SK-N-SH (cell line): ENCODE data around the gene ABRACL. TPM values are rescaled to one million over a fixed set of nuclear protein-coding genes. Genes with fewer than 3 reads are reported as not detected.

Experiments used
- CTCF ChIA-PET: fragments of 300-600, 350-600 bp; formaldehyde crosslinking; extraction: SDS; loops from one replicate; lab custom pipeline; 2021; lab: Yijun Ruan, JAX
- POLR2A ChIA-PET: fragments of 350-600 bp; sonication (Branson Sonifier 250); formaldehyde crosslinking; extraction: SDS; loops from one replicate; lab custom pipeline; 2020; ENCODE audit warnings: antibody characterized with exemption, inconsistent platforms; lab: Yijun Ruan, JAX
- DNase-seq: peaks from one replicate; pipeline ENCODE4 v3.0.0; 2012
- H2AFZ ChIP-seq: fragments of 200-600 bp; sonication (generic); 2 replicates; pipeline ENCODE4 v1.8.1; 2016; ENCODE audit warnings: antibody characterized with exemption, mild to moderate bottlenecking, low read depth
- H3F3A ChIP-seq: fragments of 200-600 bp; sonication (generic); replicated peaks from 2 replicates; pipeline ENCODE3; 2016; ENCODE audit warnings: antibody characterized with exemption, mild to moderate bottlenecking; ENCODE audit not compliant: insufficient read depth
- H3K27ac ChIP-seq, 2 experiments: fragments of 200-500 bp in 1 of 2; fragments of 200-600 bp in 1 of 2; sonication (Bioruptor generic) in 1 of 2; sonication (generic), shearing (Covaris generic) in 1 of 2; 2 replicates each; pipeline versions ENCODE4 v1.5.1 to v1.6.1; 2014 to 2016; ENCODE audit warnings: low read depth in 2 of 2, inconsistent platforms in 1 of 2, low read length in 1 of 2, mild to moderate bottlenecking in 1 of 2, mixed read lengths in 1 of 2
- H3K27me3 ChIP-seq: fragments of 200-600 bp; sonication (generic), shearing (Covaris generic); 2 replicates; pipeline ENCODE4 v1.6.1; 2016; ENCODE audit warnings: mixed run types; ENCODE audit not compliant: insufficient read depth
- H3K36me3 ChIP-seq, 2 experiments: fragments of 200-500 bp in 1 of 2; fragments of 200-600 bp in 1 of 2; sonication (Bioruptor generic) in 1 of 2; sonication (generic) in 1 of 2; replicated peaks in 1 of 2; 2 replicates each; pipeline versions ENCODE3 to v1.5.1; 2014 to 2016; ENCODE audit warnings: low read length in 1 of 2, mild to moderate bottlenecking in 1 of 2; ENCODE audit not compliant: insufficient read depth in 2 of 2, control insufficient read depth in 1 of 2
- H3K4me1 ChIP-seq, 2 experiments: fragments of 200-500 bp in 1 of 2; fragments of 200-600 bp in 1 of 2; sonication (Bioruptor generic) in 1 of 2; sonication (generic), shearing (Covaris generic) in 1 of 2; 2 replicates each; pipeline versions ENCODE4 v1.5.1 to v1.6.1; 2014 to 2016; ENCODE audit warnings: low read depth in 1 of 2, low read length in 1 of 2, mixed run types in 1 of 2; ENCODE audit not compliant: insufficient read depth in 2 of 2, control insufficient read depth in 1 of 2
- H3K4me2 ChIP-seq: fragments of 200-600 bp; sonication (generic), shearing (Covaris generic); 2 replicates; pipeline ENCODE4 v1.6.1; 2017; ENCODE audit warnings: mixed run types
- H3K4me3 ChIP-seq, 2 experiments: fragments of 200-500 bp in 1 of 2; fragments of 200-600 bp in 1 of 2; sonication (Bioruptor generic) in 1 of 2; sonication (generic), shearing (Covaris generic) in 1 of 2; 2 replicates each; pipeline versions ENCODE4 v1.5.1 to v1.8.1; 2014 to 2016; ENCODE audit warnings: low read depth in 2 of 2, inconsistent platforms in 1 of 2, low read length in 1 of 2, mild to moderate bottlenecking in 1 of 2, mixed read lengths in 1 of 2, moderate library complexity in 1 of 2
- H3K79me2 ChIP-seq: fragments of 200-600 bp; sonication (generic); 2 replicates; pipeline ENCODE4 v1.8.1; 2017; ENCODE audit warnings: mild to moderate bottlenecking; ENCODE audit not compliant: insufficient read depth
- H3K9ac ChIP-seq: fragments of 200-600 bp; sonication (generic); 2 replicates; pipeline ENCODE4 v1.6.1; 2017; ENCODE audit warnings: mixed run types
- H3K9me2 ChIP-seq: fragments of 200-600 bp; sonication (generic); 2 replicates; pipeline ENCODE4 v1.6.1; 2017; ENCODE audit warnings: mixed run types
- H3K9me3 ChIP-seq: fragments of 200-600 bp; sonication (generic); 2 replicates; pipeline ENCODE4 v1.6.1; 2017; ENCODE audit warnings: mixed run types, mild to moderate bottlenecking, moderate library complexity
- H4K20me1 ChIP-seq: fragments of 200-600 bp; sonication (generic); 2 replicates; pipeline ENCODE4 v1.6.1; 2017; ENCODE audit warnings: mild to moderate bottlenecking, mixed run types; ENCODE audit not compliant: insufficient read depth
- EP300 ChIP-seq, 2 experiments: IDR thresholded peaks; 2 replicates each; pipeline versions ENCODE4 v1.4.0 to v1.6.1; 2012; ENCODE audit warnings: borderline replicate concordance in 1 of 2, low read depth in 1 of 2, low read length in 1 of 2
- EZH2phosphoT487 ChIP-seq: fragments of 200-600 bp; sonication (generic); IDR thresholded peaks from 2 replicates; pipeline ENCODE4 v1.6.1; 2017; ENCODE audit warnings: low read depth, mixed run types, mild to moderate bottlenecking, antibody characterized with exemption, moderate library complexity, borderline replicate concordance
- FOSL2 ChIP-seq: IDR thresholded peaks from 2 replicates; pipeline ENCODE4 v1.4.0; 2012; ENCODE audit warnings: low read depth, mild to moderate bottlenecking, moderate library complexity, borderline replicate concordance
- GABPA ChIP-seq: IDR thresholded peaks from 2 replicates; pipeline ENCODE4 v1.4.0; 2012; ENCODE audit warnings: low read depth, mild to moderate bottlenecking
- JUND ChIP-seq: IDR thresholded peaks from 2 replicates; pipeline ENCODE4 v1.4.0; 2012
- NRF1 ChIP-seq: IDR thresholded peaks from 2 replicates; pipeline ENCODE4 v1.6.1; 2012; ENCODE audit warnings: low read depth, mild to moderate bottlenecking, low read length
- RCOR1 ChIP-seq: fragments of 150-350 bp; IDR thresholded peaks from 2 replicates; pipeline ENCODE4 v1.6.1; 2017; ENCODE audit warnings: antibody characterized with exemption, low read length
- RXRA ChIP-seq: IDR thresholded peaks from 2 replicates; pipeline ENCODE4 v1.4.0; 2012; ENCODE audit warnings: low read depth, mild to moderate bottlenecking, borderline replicate concordance
- SMC3 ChIP-seq: IDR thresholded peaks from 2 replicates; pipeline ENCODE4 v1.6.1; 2012; ENCODE audit warnings: low read depth, low read length, improper control_type of control experiment
- TCF12 ChIP-seq: IDR thresholded peaks from 2 replicates; pipeline ENCODE4 v1.4.0; 2012
- TEAD4 ChIP-seq: IDR thresholded peaks from 2 replicates; pipeline ENCODE4 v1.4.0; 2012; ENCODE audit warnings: mild to moderate bottlenecking, borderline replicate concordance; ENCODE audit not compliant: insufficient read depth
- whole genome bisulfite sequencing: methylation state at CpG from one replicate; pipeline ENCODE4 v1.1.6; 2017; ENCODE audit warnings: low lambda C conversion rate; 5-methylcytosine and 5-hydroxymethylcytosine counted together
- polyA plus RNA-seq, 3 experiments: library from polyadenylated mRNA; depleted of rRNA; stranded (reverse); fragments of >200 nt; gene quantifications; 2 replicates each; pipeline ENCODE4 v1.2.3, GENCODE V29; 2012
- TF ChIP-seq, protein P1 (sequence below): fragments of 200-600 bp; sonication (generic); IDR thresholded peaks from 2 replicates; pipeline ENCODE4 v1.6.1; 2017; ENCODE audit warnings: antibody characterized with exemption, mild to moderate bottlenecking, moderate library complexity
- TF ChIP-seq, protein P2 (sequence below): IDR thresholded peaks from 2 replicates; pipeline ENCODE4 v1.4.0; 2012; ENCODE audit warnings: low read depth, borderline replicate concordance
- TF ChIP-seq, protein P3 (sequence below): fragments of 150-350 bp; IDR thresholded peaks from 2 replicates; pipeline ENCODE4 v1.6.1; 2017; ENCODE audit warnings: antibody characterized with exemption, low read length, low read depth, borderline replicate concordance

The ABRACL gene
- polyA plus RNA-seq, 1 of the 3 experiments (the other 2 are of a cell fraction) = 22.9 TPM

DNA sequence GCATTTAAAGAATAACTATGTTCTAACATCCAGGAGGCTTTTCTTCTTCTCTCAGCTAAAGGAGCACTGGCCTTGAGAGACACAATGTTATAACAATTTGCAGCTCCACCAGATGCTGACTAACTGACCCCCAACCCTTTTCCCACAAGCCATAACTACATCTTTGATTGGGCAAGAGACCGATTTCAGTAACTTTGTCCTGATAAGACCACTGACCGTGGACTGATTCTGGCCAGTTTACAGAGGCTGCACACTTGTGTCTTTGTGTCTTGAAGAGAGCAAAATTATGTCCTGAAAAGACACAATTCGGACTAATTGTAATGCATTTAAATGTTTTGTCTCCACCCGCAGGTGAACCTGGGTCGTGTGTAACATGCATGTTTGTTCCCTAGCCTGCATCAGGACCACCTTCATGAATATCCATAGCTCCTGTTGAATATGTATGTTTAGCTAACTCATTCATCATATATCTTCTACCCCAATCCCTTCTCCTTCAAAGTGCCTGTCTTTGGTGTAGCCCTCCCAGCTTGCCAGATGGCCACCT is 22.3 kb downstream of the ABRACL start:
- Histone ChIP-seq H3K79me2 (no peaks in the 10 kb centered on the region), H3K9me2 (no peaks in the 10 kb centered on the region), H3K27ac (no peak overlapping the region), H3F3A (no peaks in the 10 kb centered on the region), H2AFZ (no peak overlapping the region), H3K4me2 (no peak overlapping the region), H3K4me1 (no peaks in the 10 kb centered on the region), H4K20me1 (no peaks in the 10 kb centered on the region), H3K9ac (no peak overlapping the region), H3K9me3 (no peaks in the 10 kb centered on the region), H3K27me3 (no peaks in the 10 kb centered on the region), H3K4me3 (no peak overlapping the region), H3K36me3 (no peaks in the 10 kb centered on the region)
- 12% methylated on average over 5 of the region's 5 CpGs for WGBS
- TF ChIP-seq EZH2phosphoT487 (no peak), GABPA (no peak), RXRA (no peak)
- POLR2A ChIA-PET = no interaction called here
- no peak for DNase-seq
- CTCF ChIA-PET = no interaction called here

DNA sequence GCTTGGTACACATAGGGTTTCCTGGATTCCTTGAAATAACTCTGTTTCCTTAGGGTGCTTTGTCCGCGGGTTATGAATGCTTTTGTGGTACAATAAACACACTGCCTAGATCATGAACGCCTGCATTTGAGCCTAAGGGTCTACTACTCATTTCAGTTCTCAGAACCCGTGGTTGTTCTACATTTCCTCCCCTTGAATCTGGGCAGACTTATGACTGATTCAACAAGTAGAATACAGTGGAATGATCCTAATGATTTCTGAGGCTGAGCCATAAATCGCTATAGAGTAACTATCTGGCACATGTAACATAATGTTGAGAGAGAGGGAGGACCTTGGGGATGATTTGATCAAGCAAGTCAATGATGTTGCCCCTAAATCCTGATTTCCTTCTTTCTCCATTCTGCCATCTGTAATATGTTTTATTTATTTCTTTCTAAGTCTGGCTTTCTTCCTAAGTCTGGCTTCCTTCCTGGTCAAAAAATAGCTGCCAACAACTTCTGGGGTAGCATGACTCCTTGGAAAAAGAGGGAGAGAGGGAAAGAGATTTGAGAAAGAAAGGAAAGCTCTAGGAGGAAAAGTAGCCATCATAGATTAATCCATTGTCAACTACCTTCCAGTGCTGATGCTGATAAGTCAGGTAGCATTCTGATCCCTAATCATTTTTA is 23.0 kb downstream of the ABRACL start:
- H3K4me3 ChIP-seq = no peak overlapping the region
- ChIA-PET CTCF (no interaction called here), POLR2A (no interaction called here)
- H2AFZ ChIP-seq = no peak overlapping the region
- H3F3A ChIP-seq = no peaks in the 10 kb centered on the region
- H4K20me1 ChIP-seq = no peaks in the 10 kb centered on the region
- no peaks in the 10 kb centered on the region for H3K36me3 ChIP-seq
- no peaks in the 10 kb centered on the region for H3K9me3 ChIP-seq
- no peak for TF ChIP-seq TEAD4
- no peak for TF ChIP-seq TCF12
- no peak overlapping the region for H3K27ac ChIP-seq
- H3K4me2 ChIP-seq = no peak overlapping the region
- H3K9me2 ChIP-seq = no peaks in the 10 kb centered on the region
- no peaks in the 10 kb centered on the region for H3K27me3 ChIP-seq
- H3K4me1 ChIP-seq = no peaks in the 10 kb centered on the region
- H3K79me2 ChIP-seq = no peaks in the 10 kb centered on the region
- 44% methylated on average over 5 of the region's 5 CpGs for WGBS
- no peak overlapping the region for H3K9ac ChIP-seq
- no peak for DNase-seq

DNA sequence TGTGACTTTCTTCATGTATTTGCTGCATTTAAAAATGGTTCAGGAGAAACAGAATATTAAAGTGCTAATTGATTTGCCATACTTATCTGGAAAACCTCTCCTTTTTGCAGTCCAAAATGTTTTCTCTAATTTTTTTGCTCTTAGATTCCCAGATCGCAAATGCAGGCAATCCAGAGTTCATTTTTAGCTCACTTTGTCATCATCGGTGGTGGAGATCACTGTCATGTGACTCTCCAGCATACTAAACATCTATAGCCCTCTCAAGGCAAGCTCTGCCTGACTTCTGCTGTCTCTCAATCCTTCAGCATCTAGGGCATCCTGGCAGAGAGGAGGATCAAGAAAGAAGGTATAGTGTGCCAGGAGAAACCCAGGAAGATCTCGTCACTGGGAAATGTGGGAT is 24.8 kb downstream of the ABRACL start:
- POLR2A ChIA-PET = no interaction called here
- Histone ChIP-seq H3K9ac (no peak overlapping the region), H3K79me2 (no peaks in the 10 kb centered on the region), H3K4me1 (no peaks in the 10 kb centered on the region), H3K4me2 (no peak overlapping the region), H3F3A (no peaks in the 10 kb centered on the region), H3K4me3 (no peak overlapping the region), H3K36me3 (no peaks in the 10 kb centered on the region), H2AFZ (no peak overlapping the region), H4K20me1 (no peaks in the 10 kb centered on the region), H3K27me3 (no peaks in the 10 kb centered on the region), H3K27ac (no peak overlapping the region), H3K9me2 (no peaks in the 10 kb centered on the region), H3K9me3 (no peaks in the 10 kb centered on the region)
- WGBS = 9% methylated on average over 3 of the region's 3 CpGs
- no peak for DNase-seq
- CTCF ChIA-PET = no interaction called here
- TF ChIP-seq, protein P1, sequence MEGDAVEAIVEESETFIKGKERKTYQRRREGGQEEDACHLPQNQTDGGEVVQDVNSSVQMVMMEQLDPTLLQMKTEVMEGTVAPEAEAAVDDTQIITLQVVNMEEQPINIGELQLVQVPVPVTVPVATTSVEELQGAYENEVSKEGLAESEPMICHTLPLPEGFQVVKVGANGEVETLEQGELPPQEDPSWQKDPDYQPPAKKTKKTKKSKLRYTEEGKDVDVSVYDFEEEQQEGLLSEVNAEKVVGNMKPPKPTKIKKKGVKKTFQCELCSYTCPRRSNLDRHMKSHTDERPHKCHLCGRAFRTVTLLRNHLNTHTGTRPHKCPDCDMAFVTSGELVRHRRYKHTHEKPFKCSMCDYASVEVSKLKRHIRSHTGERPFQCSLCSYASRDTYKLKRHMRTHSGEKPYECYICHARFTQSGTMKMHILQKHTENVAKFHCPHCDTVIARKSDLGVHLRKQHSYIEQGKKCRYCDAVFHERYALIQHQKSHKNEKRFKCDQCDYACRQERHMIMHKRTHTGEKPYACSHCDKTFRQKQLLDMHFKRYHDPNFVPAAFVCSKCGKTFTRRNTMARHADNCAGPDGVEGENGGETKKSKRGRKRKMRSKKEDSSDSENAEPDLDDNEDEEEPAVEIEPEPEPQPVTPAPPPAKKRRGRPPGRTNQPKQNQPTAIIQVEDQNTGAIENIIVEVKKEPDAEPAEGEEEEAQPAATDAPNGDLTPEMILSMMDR = no peak
- TF ChIP-seq, protein P2, sequence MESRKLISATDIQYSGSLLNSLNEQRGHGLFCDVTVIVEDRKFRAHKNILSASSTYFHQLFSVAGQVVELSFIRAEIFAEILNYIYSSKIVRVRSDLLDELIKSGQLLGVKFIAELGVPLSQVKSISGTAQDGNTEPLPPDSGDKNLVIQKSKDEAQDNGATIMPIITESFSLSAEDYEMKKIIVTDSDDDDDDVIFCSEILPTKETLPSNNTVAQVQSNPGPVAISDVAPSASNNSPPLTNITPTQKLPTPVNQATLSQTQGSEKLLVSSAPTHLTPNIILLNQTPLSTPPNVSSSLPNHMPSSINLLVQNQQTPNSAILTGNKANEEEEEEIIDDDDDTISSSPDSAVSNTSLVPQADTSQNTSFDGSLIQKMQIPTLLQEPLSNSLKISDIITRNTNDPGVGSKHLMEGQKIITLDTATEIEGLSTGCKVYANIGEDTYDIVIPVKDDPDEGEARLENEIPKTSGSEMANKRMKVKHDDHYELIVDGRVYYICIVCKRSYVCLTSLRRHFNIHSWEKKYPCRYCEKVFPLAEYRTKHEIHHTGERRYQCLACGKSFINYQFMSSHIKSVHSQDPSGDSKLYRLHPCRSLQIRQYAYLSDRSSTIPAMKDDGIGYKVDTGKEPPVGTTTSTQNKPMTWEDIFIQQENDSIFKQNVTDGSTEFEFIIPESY = no peak
- TF ChIP-seq RCOR1 = no peak
- TF ChIP-seq NRF1 = no peak
- no peak for TF ChIP-seq SMC3
- TF ChIP-seq EP300 (IDR thresholded peaks at IDR 0.05; ENCODE audit: borderline replicate concordance in 1 of 2, low read depth in 1 of 2, low read length in 1 of 2) = no peak
- no peak for TF ChIP-seq JUND
- no peak for TF ChIP-seq TEAD4
- no peak for TF ChIP-seq FOSL2
- no peak for TF ChIP-seq GABPA
- TF ChIP-seq, protein P3, sequence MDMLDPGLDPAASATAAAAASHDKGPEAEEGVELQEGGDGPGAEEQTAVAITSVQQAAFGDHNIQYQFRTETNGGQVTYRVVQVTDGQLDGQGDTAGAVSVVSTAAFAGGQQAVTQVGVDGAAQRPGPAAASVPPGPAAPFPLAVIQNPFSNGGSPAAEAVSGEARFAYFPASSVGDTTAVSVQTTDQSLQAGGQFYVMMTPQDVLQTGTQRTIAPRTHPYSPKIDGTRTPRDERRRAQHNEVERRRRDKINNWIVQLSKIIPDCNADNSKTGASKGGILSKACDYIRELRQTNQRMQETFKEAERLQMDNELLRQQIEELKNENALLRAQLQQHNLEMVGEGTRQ = no peak
